OCI-LY7 (cell line): ENCODE results near the gene GPR183.

Source experiments
- CTCF ChIP-seq: fragments of 200-600 bp; sonication (generic); conservative IDR thresholded peaks from 2 replicates; pipeline ENCODE4 v1.5.1; 2014; ENCODE audit warnings: mild to moderate bottlenecking, antibody characterized with exemption, low read length, moderate library complexity, mixed read lengths
- EZH2phosphoT487 ChIP-seq: fragments of 200-600 bp; sonication (generic); IDR thresholded peaks from 2 replicates; pipeline ENCODE4 v1.6.1; 2018; ENCODE audit warnings: low read depth, borderline replicate concordance, mild to moderate bottlenecking, mixed run types, antibody characterized with exemption, low read length, moderate library complexity, mixed read lengths

GRCh38 chr13:99345345-99345744 is 38.1 kb upstream of the GPR183 start:
- TF ChIP-seq CTCF (no peak), EZH2phosphoT487 (no peak)
